ENCODE results near the gene YIF1A. TPM values are rescaled to one million over a fixed set of nuclear protein-coding genes. Genes with fewer than 3 reads are reported as not detected.

YIF1A gene
- polyA plus RNA-seq, 1 donor, result 102 TPM

GRCh38 chr11:66317322-66317722, 28.4 kb upstream of the YIF1A start:
- peak in 1 of 2 donors; percentile 29 for DNase-seq
- peaks cover 34% of the 10 kb centered on the region for H3K4me1 ChIP-seq (ENCODE audit: control insufficient read depth, insufficient read depth, low read length)
- peak overlapping the region; percentile 15 for H3K4me3 ChIP-seq (ENCODE audit: low read length)
- peaks cover 5% of the 10 kb centered on the region for H3K9me3 ChIP-seq (ENCODE audit: control insufficient read depth, low read depth, low read length)
- peak overlapping the region; percentile 79 for H3K27ac ChIP-seq (ENCODE audit: low read length)
- no peaks in the 10 kb centered on the region for H3K36me3 ChIP-seq (ENCODE audit: control insufficient read depth, insufficient read depth, low read length)
- H3K27me3 ChIP-seq (ENCODE audit: control insufficient read depth, insufficient read depth, low read length), result no peaks in the 10 kb centered on the region
- WGBS (ENCODE audit: insufficient coverage, low lambda C conversion rate), result 68% methylated on average over 4 of the region's 14 CpGs

- H3K27me3 ChIP-seq (ENCODE audit: control insufficient read depth, insufficient read depth, low read length), result no peaks in the 10 kb centered on the region
- peak in 1 of 2 donors; percentile 63 for DNase-seq
- WGBS (ENCODE audit: insufficient coverage, low lambda C conversion rate), result no CpG with 5 or more reads among the region's 29 CpGs
- H3K27ac ChIP-seq (ENCODE audit: low read length), result peak within 1 kb of the TSS; percentile 79
- peak within 1 kb of the TSS; percentile 59 for H3K4me3 ChIP-seq (ENCODE audit: low read length)
- peaks cover 34% of the 10 kb centered on the region for H3K4me1 ChIP-seq (ENCODE audit: control insufficient read depth, insufficient read depth, low read length)
- peaks cover 5% of the 10 kb centered on the region for H3K9me3 ChIP-seq (ENCODE audit: control insufficient read depth, low read depth, low read length)
- no peaks in the 10 kb centered on the region for H3K36me3 ChIP-seq (ENCODE audit: control insufficient read depth, insufficient read depth, low read length)
Observed at GRCh38 chr11:66316849-66317251, 27.9 kb upstream of the YIF1A start, which contains the start of gene CD248. CD248 (minus strand) TSS chr11:66317044; CDS start chr11:66317027, 17 bp downstream.

- H3K4me3 ChIP-seq (ENCODE audit: low read length), result peak overlapping the region; percentile 59
- peaks cover 34% of the 10 kb centered on the region for H3K4me1 ChIP-seq (ENCODE audit: control insufficient read depth, insufficient read depth, low read length)
- H3K27ac ChIP-seq (ENCODE audit: low read length), result peak overlapping the region; percentile 49
- no peak for DNase-seq
- H3K9me3 ChIP-seq (ENCODE audit: control insufficient read depth, low read depth, low read length), result peaks cover 5% of the 10 kb centered on the region
- no peaks in the 10 kb centered on the region for H3K27me3 ChIP-seq (ENCODE audit: control insufficient read depth, insufficient read depth, low read length)
- no peaks in the 10 kb centered on the region for H3K36me3 ChIP-seq (ENCODE audit: control insufficient read depth, insufficient read depth, low read length)
- WGBS (ENCODE audit: insufficient coverage, low lambda C conversion rate), result no CpG with 5 or more reads among the region's 52 CpGs
Observed at GRCh38 chr11:66315921-66316811, 27.2 kb upstream of the YIF1A start.

- peak overlapping the region; percentile 49 for H3K27ac ChIP-seq (ENCODE audit: low read length)
- H3K4me1 ChIP-seq (ENCODE audit: control insufficient read depth, insufficient read depth, low read length), result peaks cover 34% of the 10 kb centered on the region
- peak overlapping the region; percentile 59 for H3K4me3 ChIP-seq (ENCODE audit: low read length)
- DNase-seq, result no peak
- WGBS (ENCODE audit: insufficient coverage, low lambda C conversion rate), result no CpG with 5 or more reads among the region's 14 CpGs
- H3K36me3 ChIP-seq (ENCODE audit: control insufficient read depth, insufficient read depth, low read length), result no peaks in the 10 kb centered on the region
- H3K9me3 ChIP-seq (ENCODE audit: control insufficient read depth, low read depth, low read length), result peaks cover 5% of the 10 kb centered on the region
- H3K27me3 ChIP-seq (ENCODE audit: control insufficient read depth, insufficient read depth, low read length), result no peaks in the 10 kb centered on the region
Observed at GRCh38 chr11:66315498-66315885, 26.5 kb upstream of the YIF1A start.

GRCh38 chr11:66314561-66315497, 25.9 kb upstream of the YIF1A start:
- H3K27me3 ChIP-seq (ENCODE audit: control insufficient read depth, insufficient read depth, low read length), result no peaks in the 10 kb centered on the region

GRCh38 chr11:66314186-66314501, 25.2 kb upstream of the YIF1A start:
- no CpG with 5 or more reads among the region's 1 CpG for WGBS (ENCODE audit: insufficient coverage, low lambda C conversion rate)
- Histone ChIP-seq H3K27ac (ENCODE audit: low read length) (peak overlapping the region; percentile 99), H3K27me3 (ENCODE audit: control insufficient read depth, insufficient read depth, low read length) (no peaks in the 10 kb centered on the region), H3K4me3 (ENCODE audit: low read length) (peak overlapping the region; percentile 59), H3K4me1 (ENCODE audit: control insufficient read depth, insufficient read depth, low read length) (peaks cover 34% of the 10 kb centered on the region), H3K36me3 (ENCODE audit: control insufficient read depth, insufficient read depth, low read length) (no peaks in the 10 kb centered on the region), H3K9me3 (ENCODE audit: control insufficient read depth, low read depth, low read length) (no peaks in the 10 kb centered on the region)
- no peak for DNase-seq

More at GRCh38 chr11:66314561-66315497, 25.9 kb upstream of the YIF1A start:
- Histone ChIP-seq H3K27ac (ENCODE audit: low read length) (peak overlapping the region; percentile 99), H3K4me3 (ENCODE audit: low read length) (peak overlapping the region; percentile 59), H3K36me3 (ENCODE audit: control insufficient read depth, insufficient read depth, low read length) (no peaks in the 10 kb centered on the region), H3K9me3 (ENCODE audit: control insufficient read depth, low read depth, low read length) (peaks cover 5% of the 10 kb centered on the region), H3K4me1 (ENCODE audit: control insufficient read depth, insufficient read depth, low read length) (peaks cover 34% of the 10 kb centered on the region)
- WGBS (ENCODE audit: insufficient coverage, low lambda C conversion rate), result no CpG with 5 or more reads among the region's 17 CpGs
- DNase-seq, result no peak

- Histone ChIP-seq H3K36me3 (ENCODE audit: control insufficient read depth, insufficient read depth, low read length) (no peaks in the 10 kb centered on the region), H3K4me3 (ENCODE audit: low read length) (peak overlapping the region; percentile 59), H3K9me3 (ENCODE audit: control insufficient read depth, low read depth, low read length) (no peaks in the 10 kb centered on the region), H3K27ac (ENCODE audit: low read length) (peak overlapping the region; percentile 99), H3K4me1 (ENCODE audit: control insufficient read depth, insufficient read depth, low read length) (peaks cover 28% of the 10 kb centered on the region), H3K27me3 (ENCODE audit: control insufficient read depth, insufficient read depth, low read length) (no peaks in the 10 kb centered on the region)
- DNase-seq, result peak in 1 of 2 donors; percentile 60
- WGBS (ENCODE audit: insufficient coverage, low lambda C conversion rate), result no CpG with 5 or more reads among the region's 38 CpGs
Observed at GRCh38 chr11:66313321-66314185, 24.6 kb upstream of the YIF1A start.

- no peaks in the 10 kb centered on the region for H3K36me3 ChIP-seq (ENCODE audit: control insufficient read depth, insufficient read depth, low read length)
- H3K27ac ChIP-seq (ENCODE audit: low read length), result peak overlapping the region; percentile 99
- H3K4me3 ChIP-seq (ENCODE audit: low read length), result peak overlapping the region; percentile 59
- peaks cover 20% of the 10 kb centered on the region for H3K4me1 ChIP-seq (ENCODE audit: control insufficient read depth, insufficient read depth, low read length)
- H3K27me3 ChIP-seq (ENCODE audit: control insufficient read depth, insufficient read depth, low read length), result no peaks in the 10 kb centered on the region
- WGBS (ENCODE audit: insufficient coverage, low lambda C conversion rate), result no CpG with 5 or more reads among the region's 52 CpGs
- DNase-seq, result peak; percentile 99
- no peaks in the 10 kb centered on the region for H3K9me3 ChIP-seq (ENCODE audit: control insufficient read depth, low read depth, low read length)
Observed at GRCh38 chr11:66312549-66313320, 23.8 kb upstream of the YIF1A start.

GRCh38 chr11:66311965-66312548, 23.1 kb upstream of the YIF1A start:
- Histone ChIP-seq H3K36me3 (ENCODE audit: control insufficient read depth, insufficient read depth, low read length) (no peaks in the 10 kb centered on the region), H3K4me1 (ENCODE audit: control insufficient read depth, insufficient read depth, low read length) (peaks cover 13% of the 10 kb centered on the region), H3K9me3 (ENCODE audit: control insufficient read depth, low read depth, low read length) (no peaks in the 10 kb centered on the region), H3K4me3 (ENCODE audit: low read length) (peak overlapping the region; percentile 58), H3K27ac (ENCODE audit: low read length) (peak overlapping the region; percentile 98), H3K27me3 (ENCODE audit: control insufficient read depth, insufficient read depth, low read length) (no peaks in the 10 kb centered on the region)
- WGBS (ENCODE audit: insufficient coverage, low lambda C conversion rate), result no CpG with 5 or more reads among the region's 44 CpGs
- peak; percentile 93 to 97 for DNase-seq

Data from large intestine (tissue), 3 donors.